IMR-90 (cell line): ENCODE results near the gene MAML2. TPM values are rescaled to one million over a fixed set of nuclear protein-coding genes. Genes with fewer than 3 reads are reported as not detected.

Experiments
- ATAC-seq: fragments of 200-7000 bp; cut with Tn5 transposase; 2 replicates; pipeline ENCODE4 v1.9.1; 2020; ENCODE audit warnings: low read depth, mild to moderate bottlenecking, moderate library complexity
- BruUV-seq: library from RNA; stranded (reverse); fragments of 400-500 nt; replicated peaks from 2 replicates; lab custom pipeline; 2021; lab: Mats Ljungman, UMichigan
- CTCF ChIA-PET: fragments of 300-600 bp; formaldehyde crosslinking; extraction: SDS; loops from one replicate; lab custom pipeline; 2021; ENCODE audit warnings: antibody characterized with exemption; lab: Yijun Ruan, JAX
- POLR2A ChIA-PET: fragments of 300-600 bp; sonication (Branson Sonifier 250); formaldehyde crosslinking; loops from one replicate; lab custom pipeline; 2022; ENCODE audit warnings: antibody characterized with exemption; ENCODE audit not compliant: unreplicated experiment; lab: Charles Lee
- DNase-seq: peaks from one replicate; pipeline ENCODE4 v3.0.0; 2013
- H2AFZ ChIP-seq: replicated peaks from 2 replicates; pipeline ENCODE3; 2013; ENCODE audit warnings: low read length, mild to moderate bottlenecking; ENCODE audit not compliant: poor library complexity
- H2AK5ac ChIP-seq: 2 replicates; pipeline ENCODE4 v1.6.1; 2013; ENCODE audit warnings: low read depth, low read length, inconsistent platforms
- H2AK9ac ChIP-seq: replicated peaks from 2 replicates; pipeline ENCODE3; 2013; ENCODE audit warnings: mild to moderate bottlenecking, low read depth, low read length, moderate library complexity; ENCODE audit not compliant: poor library complexity
- H2BK120ac ChIP-seq: 2 replicates; pipeline ENCODE4 v1.6.1; 2013; ENCODE audit warnings: low read depth, low read length, inconsistent platforms
- H2BK15ac ChIP-seq: 3 replicates; pipeline ENCODE4 v1.6.1; 2013; ENCODE audit warnings: low read depth, low read length, inconsistent platforms
- H2BK20ac ChIP-seq: 2 replicates; pipeline ENCODE4 v1.6.1; 2013; ENCODE audit warnings: low read depth, mild to moderate bottlenecking, inconsistent platforms, low read length, moderate library complexity
- H2BK5ac ChIP-seq: 2 replicates; pipeline ENCODE4 v1.6.1; 2013; ENCODE audit warnings: mild to moderate bottlenecking, low read depth, low read length, inconsistent platforms; ENCODE audit not compliant: poor library complexity, severe bottlenecking
- H3K14ac ChIP-seq: replicated peaks from 2 replicates; pipeline ENCODE4 v1.6.1; 2013; ENCODE audit warnings: low read depth, low read length, inconsistent platforms
- H3K18ac ChIP-seq: 2 replicates; pipeline ENCODE4 v1.6.1; 2013; ENCODE audit warnings: low read depth, low read length, control low read depth
- H3K23ac ChIP-seq: 2 replicates; pipeline ENCODE4 v1.6.1; 2013; ENCODE audit warnings: low read depth, low read length, inconsistent platforms
- H3K27ac ChIP-seq: 2 replicates; pipeline ENCODE4 v1.5.1; 2013; ENCODE audit warnings: mild to moderate bottlenecking, control low read depth, low read length; ENCODE audit not compliant: insufficient read depth
- H3K27me3 ChIP-seq: 2 replicates; pipeline ENCODE4 v1.6.1; 2013; ENCODE audit warnings: low read length; ENCODE audit not compliant: control insufficient read depth, insufficient read depth
- H3K36me3 ChIP-seq: 2 replicates; pipeline ENCODE4 v1.6.1; 2013; ENCODE audit warnings: low read length, mixed read lengths; ENCODE audit not compliant: control insufficient read depth, insufficient read depth
- H3K4ac ChIP-seq: 2 replicates; pipeline ENCODE4 v1.6.1; 2013; ENCODE audit warnings: low read depth, low read length, inconsistent platforms
- H3K4me1 ChIP-seq: 2 replicates; pipeline ENCODE4 v1.6.1; 2013; ENCODE audit warnings: low read length, mixed read lengths; ENCODE audit not compliant: control insufficient read depth, insufficient read depth
- H3K4me2 ChIP-seq: 2 replicates; pipeline ENCODE4 v1.6.1; 2013; ENCODE audit warnings: low read depth, mild to moderate bottlenecking, control low read depth, low read length, moderate library complexity
- H3K4me3 ChIP-seq: 2 replicates; pipeline ENCODE4 v1.5.1; 2013; ENCODE audit warnings: low read depth, mild to moderate bottlenecking, control low read depth, low read length, moderate library complexity; ENCODE audit not compliant: insufficient read depth
- H3K56ac ChIP-seq: 2 replicates; pipeline ENCODE4 v1.6.1; 2013; ENCODE audit warnings: low read length, inconsistent platforms; ENCODE audit not compliant: insufficient read depth; ENCODE audit errors: extremely low read depth
- H3K79me1 ChIP-seq, 2 experiments: 2 replicates each; pipeline ENCODE4 v1.6.1; 2013; ENCODE audit warnings: low read length in 2 of 2, inconsistent platforms in 1 of 2, low read depth in 1 of 2
- H3K9ac ChIP-seq: 2 replicates; pipeline ENCODE4 v1.6.1; 2013; ENCODE audit warnings: low read depth, low read length, control low read depth
- H3K9me1 ChIP-seq: 2 replicates; pipeline ENCODE4 v1.6.1; 2013; ENCODE audit warnings: low read length, inconsistent platforms; ENCODE audit not compliant: insufficient read depth
- H3K9me3 ChIP-seq: 2 replicates; pipeline ENCODE4 v1.6.1; 2013; ENCODE audit warnings: low read length; ENCODE audit not compliant: control insufficient read depth, insufficient read depth
- H4K20me1 ChIP-seq: 2 replicates; pipeline ENCODE4 v1.6.1; 2013; ENCODE audit warnings: low read length, inconsistent platforms; ENCODE audit not compliant: insufficient read depth
- H4K5ac ChIP-seq: 2 replicates; pipeline ENCODE4 v1.6.1; 2013; ENCODE audit warnings: mild to moderate bottlenecking, low read depth, low read length, control low read depth
- H4K8ac ChIP-seq, 2 experiments: 2 replicates each; pipeline ENCODE4 v1.6.1; 2013; ENCODE audit warnings: low read depth in 2 of 2, low read length in 2 of 2, control low read depth in 1 of 2, inconsistent platforms in 1 of 2
- H4K91ac ChIP-seq: 2 replicates; pipeline ENCODE4 v1.6.1; 2013; ENCODE audit warnings: low read depth, low read length, inconsistent platforms; ENCODE audit not compliant: insufficient read depth
- CHD1 ChIP-seq: IDR thresholded peaks from 2 replicates; pipeline ENCODE4 v1.6.1; 2012; ENCODE audit warnings: low read depth, low read length, improper control_type of control experiment
- CTCF ChIP-seq: conservative IDR thresholded peaks from 2 replicates; pipeline ENCODE4 v1.5.1; 2012; ENCODE audit warnings: mild to moderate bottlenecking, low read depth, low read length, improper control_type of control experiment
- ELK1 ChIP-seq: fragments of 150-350 bp; IDR thresholded peaks from 2 replicates; pipeline ENCODE4 v1.6.1; 2016; ENCODE audit warnings: low read depth, mild to moderate bottlenecking, low read length, moderate library complexity, borderline replicate concordance
- MAFK ChIP-seq: IDR thresholded peaks from 2 replicates; pipeline ENCODE4 v1.6.1; 2012; ENCODE audit warnings: low read depth, low read length, improper control_type of control experiment
- MXI1 ChIP-seq: IDR thresholded peaks from 2 replicates; pipeline ENCODE4 v1.6.1; 2012; ENCODE audit warnings: low read depth, mild to moderate bottlenecking, low read length, moderate library complexity, borderline replicate concordance
- SMC3 ChIP-seq: fragments of 150-350 bp; IDR thresholded peaks from 2 replicates; pipeline ENCODE4 v1.6.1; 2016; ENCODE audit warnings: low read depth, mild to moderate bottlenecking, antibody characterized with exemption, low read length, moderate library complexity
- WGBS, 2 experiments: methylation state at CpG; one replicate each; pipeline versions ENCODE4 v1.1.5 to v1.1.7; 2013; ENCODE audit warnings: missing lambda C conversion rate in 2 of 2; ENCODE audit not compliant: insufficient read length in 1 of 2; ENCODE audit errors: extremely low coverage in 2 of 2; 5-methylcytosine and 5-hydroxymethylcytosine counted together
- dilution Hi-C: fragments of 300-500 bp; cut with HindIII; formaldehyde crosslinking; loops from one replicate; pipeline ENCODE4 v1.14.3; 2018; ENCODE audit warnings: low sequenced_read_pairs; ENCODE audit not compliant: unreplicated experiment
- in situ Hi-C: fragments of 300-500 bp; cut with MboI; formaldehyde crosslinking; loops from 3 replicates; pipeline ENCODE4 v1.14.3; 2019; ENCODE audit warnings: low sequenced_read_pairs, inconsistent platforms, mixed read lengths
- intact Hi-C: fragments of 100-400 bp; cut with micrococcal nuclease; formaldehyde crosslinking; loops from 2 replicates; pipeline ENCODE4 v1.10.0; 2022
- polyA plus RNA-seq, 3 experiments: library from polyadenylated mRNA; depleted of rRNA; stranded (reverse); fragments of >200 nt; gene quantifications; 2 replicates each; pipeline ENCODE4 v1.2.3, GENCODE V29; 2012; ENCODE audit warnings: low replicate concordance in 1 of 3
- total RNA-seq: library from RNA; depleted of rRNA; stranded (reverse); fragments of >200 nt; gene quantifications from 2 replicates; pipeline ENCODE4 v1.2.3, GENCODE V29; 2012

Gene MAML2
- total and polyA plus RNA-seq, 2 of the 4 experiments (the other 2 are of a cell fraction): 15.0 to 19.5 TPM

GRCh38 chr11:96119211-96119610, 223.8 kb downstream of the MAML2 start:
- H3K4me2 ChIP-seq: no peak overlapping the region
- intact Hi-C loops: no loop called here
- no peak overlapping the region for H3K14ac ChIP-seq
- no peaks in the 10 kb centered on the region for H3K27me3 ChIP-seq
- ChIA-PET POLR2A (no interaction called here), CTCF (interaction anchor here (0.8 kb wide), 1 partner anchor 10 kb away, joined by 5 read pairs; no protein-coding TSS in a partner anchor)
- TF ChIP-seq SMC3 (no peak), CHD1 (no peak), MXI1 (no peak), MAFK (no peak), ELK1 (no peak), CTCF (no peak)
- no peak overlapping the region for H2BK20ac ChIP-seq
- no TSS peak for BruUV-seq
- H3K36me3 ChIP-seq: no peaks in the 10 kb centered on the region; the same call in 1 of the 2 replicates
- no peak overlapping the region for H2BK15ac ChIP-seq
- no peak overlapping the region for H3K27ac ChIP-seq
- no peak overlapping the region for H3K9ac ChIP-seq
- no peak overlapping the region for H3K4ac ChIP-seq
- no peak overlapping the region for H2AK9ac ChIP-seq
- H3K23ac ChIP-seq: no peak overlapping the region
- H3K79me1 ChIP-seq: peaks cover 32 to 69% of the 10 kb centered on the region in 2 experiments
- no peak overlapping the region for H4K91ac ChIP-seq
- no peak overlapping the region for H3K56ac ChIP-seq
- peaks cover 9% of the 10 kb centered on the region for H3K9me1 ChIP-seq
- no CpG with 5 or more reads among the region's 3 CpGs for WGBS, 2 experiments
- no peak overlapping the region for H4K5ac ChIP-seq
- peaks cover 10% of the 10 kb centered on the region for H3K4me1 ChIP-seq
- no peak overlapping the region for H4K8ac ChIP-seq
- no peak for ATAC-seq
- H2AK5ac ChIP-seq: no peak overlapping the region
- H3K18ac ChIP-seq: no peak overlapping the region
- in situ Hi-C loops: no loop called here
- H3K4me3 ChIP-seq: no peak overlapping the region
- DNase-seq: no peak
- H3K9me3 ChIP-seq: no peaks in the 10 kb centered on the region
- no peak overlapping the region for H2AFZ ChIP-seq
- H2BK5ac ChIP-seq: no peak overlapping the region
- no peak overlapping the region for H2BK120ac ChIP-seq
- no peaks in the 10 kb centered on the region for H4K20me1 ChIP-seq
- dilution Hi-C loops: no loop called here
